Measurements from ENCODE around the gene TRPM1. TPM values are rescaled to one million over a fixed set of nuclear protein-coding genes. Genes with fewer than 3 reads are reported as not detected.

TRPM1 gene
- total RNA-seq, 2 donors from 2014 or later, result not detected

- Mint-ChIP-seq H3K9me3 (no peaks in the 10 kb centered on the region), H3K27me3 (peaks cover 3 to 14% of the 10 kb centered on the region in 2 donors), H3K4me3 (no peak overlapping the region), H3K27ac (no peak overlapping the region), H3K4me1 (ENCODE audit: low read depth in 2 of 2) (peaks cover 7 to 9% of the 10 kb centered on the region in 2 donors), H3K36me3 (no peaks in the 10 kb centered on the region)
- no peak for ATAC-seq
- DNase-seq (ENCODE audit: low spot score), result no peak
These were observed 55.9 kb downstream of the TRPM1 start for GRCh38 chr15:31045606-31046005.

DNA sequence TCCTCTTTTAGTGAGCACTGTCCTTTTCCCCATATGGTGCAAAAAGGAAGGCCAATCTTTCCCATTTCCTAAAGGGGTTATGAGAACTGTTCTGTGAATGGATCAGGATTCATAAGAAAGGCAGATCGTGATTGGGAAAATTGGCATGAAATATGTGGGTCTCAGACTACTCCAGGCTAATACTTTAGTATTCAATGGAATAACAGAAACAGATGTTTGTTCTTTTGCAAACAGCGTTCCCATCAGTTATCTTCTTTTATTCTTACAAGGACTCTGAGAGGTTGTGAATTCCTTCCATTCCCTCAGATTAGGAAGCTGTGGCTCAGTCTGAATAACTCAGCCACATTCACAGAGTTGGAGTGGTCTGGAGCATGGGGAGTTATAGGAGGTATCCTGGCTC lies 58.8 kb downstream of the TRPM1 start:
- DNase-seq (ENCODE audit: low spot score) (no peak), ATAC-seq (no peak)
- H3K9me3 Mint-ChIP-seq, result no peaks in the 10 kb centered on the region
- peaks cover 3 to 20% of the 10 kb centered on the region in 2 donors for H3K27me3 Mint-ChIP-seq
- H3K4me3 Mint-ChIP-seq, result no peak overlapping the region
- peaks cover 0 to 2% of the 10 kb centered on the region in 2 donors for H3K4me1 Mint-ChIP-seq (ENCODE audit: low read depth in 2 of 2)
- H3K36me3 Mint-ChIP-seq, result no peaks in the 10 kb centered on the region
- no peak overlapping the region for H3K27ac Mint-ChIP-seq

DNA sequence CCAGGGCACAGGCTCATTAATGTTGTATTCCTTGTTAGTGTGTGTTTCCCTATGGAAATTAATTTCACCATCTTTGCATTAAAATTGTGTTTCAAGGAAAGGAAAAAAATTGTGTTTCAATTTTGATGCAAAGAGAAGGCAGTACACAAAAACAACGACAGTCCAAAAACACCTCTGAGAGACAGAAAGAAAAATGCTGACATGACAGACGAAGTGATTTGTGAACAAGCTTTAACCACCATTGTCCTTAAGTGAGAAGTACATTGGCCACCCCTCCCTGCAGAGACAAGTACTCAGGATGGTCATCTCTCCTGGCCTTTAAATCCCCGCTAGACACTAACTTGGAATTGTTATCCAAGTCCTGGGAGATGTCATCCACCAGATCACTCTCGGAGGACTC lies 59.9 kb downstream of the TRPM1 start:
- no peak for ATAC-seq
- Mint-ChIP-seq H3K4me3 (no peak overlapping the region), H3K9me3 (no peaks in the 10 kb centered on the region), H3K4me1 (ENCODE audit: low read depth in 2 of 2) (peaks cover 0 to 2% of the 10 kb centered on the region in 2 donors), H3K36me3 (no peaks in the 10 kb centered on the region), H3K27me3 (peaks cover 3 to 20% of the 10 kb centered on the region in 2 donors), H3K27ac (no peak overlapping the region)
- DNase-seq (ENCODE audit: low spot score), result no peak

DNA sequence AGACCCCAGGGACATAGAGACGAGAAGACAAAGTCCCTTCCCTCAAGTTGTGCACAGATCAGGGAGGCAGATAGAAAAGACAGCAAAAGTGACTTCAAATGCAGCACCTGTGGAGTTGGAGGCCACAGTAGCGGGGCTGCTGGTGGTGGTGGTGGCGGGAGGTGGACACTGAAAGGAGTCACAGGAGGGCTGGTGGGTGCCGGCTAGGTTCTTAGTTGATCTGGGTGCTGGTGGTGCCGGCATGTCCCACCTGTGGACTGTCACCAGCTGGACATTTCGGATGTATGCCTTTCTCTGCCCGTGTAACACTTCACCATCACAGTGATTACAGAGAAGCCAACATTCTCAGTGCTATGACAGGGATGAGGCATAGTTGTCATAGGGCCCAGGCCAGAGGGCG lies 60.9 kb downstream of the TRPM1 start:
- DNase-seq (ENCODE audit: low spot score) (no peak), ATAC-seq (peak in 1 of 2 donors; percentile 15)
- H3K27ac Mint-ChIP-seq, result no peak overlapping the region
- H3K4me1 Mint-ChIP-seq (ENCODE audit: low read depth in 2 of 2), result no peaks in the 10 kb centered on the region
- H3K27me3 Mint-ChIP-seq, result peaks cover 3 to 20% of the 10 kb centered on the region in 2 donors
- no peaks in the 10 kb centered on the region for H3K36me3 Mint-ChIP-seq
- H3K4me3 Mint-ChIP-seq, result no peak overlapping the region
- no peaks in the 10 kb centered on the region for H3K9me3 Mint-ChIP-seq

DNA sequence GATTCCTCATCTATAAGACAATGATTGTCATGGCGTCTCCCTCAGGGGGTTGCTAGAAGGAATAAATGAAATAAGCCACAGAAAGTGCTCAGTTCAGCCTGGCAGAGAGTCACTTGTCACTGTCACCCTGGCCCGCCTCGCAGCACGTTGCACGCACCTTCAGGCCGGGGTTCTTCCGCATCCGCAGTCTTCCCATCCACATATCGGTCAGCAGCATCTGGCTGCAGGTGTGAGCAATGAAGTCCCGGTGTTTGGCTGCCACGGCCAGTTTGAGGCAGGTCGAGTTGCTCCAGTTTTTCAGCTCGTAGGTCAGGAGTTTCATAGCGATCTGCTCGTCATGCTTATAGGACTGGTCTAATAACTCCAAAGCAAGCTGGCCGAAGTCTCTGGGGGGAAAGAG lies 61.6 kb downstream of the TRPM1 start:
- Mint-ChIP-seq H3K4me1 (ENCODE audit: low read depth in 2 of 2) (no peaks in the 10 kb centered on the region), H3K27me3 (peaks cover 3 to 20% of the 10 kb centered on the region in 2 donors), H3K27ac (no peak overlapping the region), H3K9me3 (no peaks in the 10 kb centered on the region), H3K36me3 (no peaks in the 10 kb centered on the region), H3K4me3 (no peak overlapping the region)
- DNase-seq (ENCODE audit: low spot score) (no peak), ATAC-seq (no peak)

GRCh38 chr15:31037731-31038477 lies 63.6 kb downstream of the TRPM1 start:
- DNase-seq (ENCODE audit: low spot score), result no peak
- Mint-ChIP-seq H3K27me3 (peaks cover 3 to 13% of the 10 kb centered on the region in 2 donors), H3K27ac (no peak overlapping the region), H3K4me1 (ENCODE audit: low read depth in 2 of 2) (no peaks in the 10 kb centered on the region), H3K4me3 (no peak overlapping the region), H3K9me3 (no peaks in the 10 kb centered on the region), H3K36me3 (no peaks in the 10 kb centered on the region)
- no peak for ATAC-seq

GRCh38 chr15:31036783-31037182 lies 64.7 kb downstream of the TRPM1 start:
- Mint-ChIP-seq H3K36me3 (no peaks in the 10 kb centered on the region), H3K27me3 (peaks cover 0 to 6% of the 10 kb centered on the region in 2 donors), H3K27ac (no peak overlapping the region), H3K4me3 (no peak overlapping the region), H3K4me1 (ENCODE audit: low read depth in 2 of 2) (peaks cover under 1 to 2% of the 10 kb centered on the region in 2 donors), H3K9me3 (no peaks in the 10 kb centered on the region)
- ATAC-seq (no peak), DNase-seq (ENCODE audit: low spot score) (no peak)

GRCh38 chr15:31035610-31036009 lies 65.9 kb downstream of the TRPM1 start:
- H3K27me3 Mint-ChIP-seq, result peaks cover 0 to 5% of the 10 kb centered on the region in 2 donors
- H3K36me3 Mint-ChIP-seq, result no peaks in the 10 kb centered on the region
- no peak for DNase-seq (ENCODE audit: low spot score)
- H3K4me1 Mint-ChIP-seq (ENCODE audit: low read depth in 2 of 2), result peaks cover 7 to 10% of the 10 kb centered on the region in 2 donors
- H3K27ac Mint-ChIP-seq, result no peak overlapping the region
- ATAC-seq, result no peak
- no peaks in the 10 kb centered on the region for H3K9me3 Mint-ChIP-seq
- no peak overlapping the region for H3K4me3 Mint-ChIP-seq

- ATAC-seq (no peak), DNase-seq (ENCODE audit: low spot score) (no peak)
- Mint-ChIP-seq H3K4me1 (ENCODE audit: low read depth in 2 of 2) (peaks cover 7 to 10% of the 10 kb centered on the region in 2 donors), H3K9me3 (no peaks in the 10 kb centered on the region), H3K27me3 (peaks cover 1% of the 10 kb centered on the region in 2 donors), H3K4me3 (no peak overlapping the region), H3K27ac (no peak overlapping the region), H3K36me3 (no peaks in the 10 kb centered on the region)
These were observed 67.4 kb downstream of the TRPM1 start for GRCh38 chr15:31034152-31034551.

DNA sequence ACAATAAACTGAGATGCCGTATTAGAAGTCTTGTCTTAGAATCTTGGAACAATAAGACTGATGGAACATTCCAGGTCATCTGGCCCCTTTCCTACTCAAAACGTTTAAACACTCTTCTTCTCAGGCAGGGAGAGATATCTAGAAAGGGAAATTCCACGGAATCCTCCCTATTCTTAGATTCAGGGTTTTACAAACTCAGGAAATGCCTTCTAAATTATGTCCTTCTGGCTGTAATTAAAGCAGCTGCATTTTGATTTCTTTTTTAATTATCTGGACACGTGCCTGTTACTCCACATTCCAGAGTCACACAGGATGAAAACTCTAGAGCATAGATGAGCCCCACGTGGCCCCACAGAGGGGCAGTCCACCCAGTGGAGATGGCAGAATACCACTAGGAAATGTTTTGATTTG lies 68.6 kb downstream of the TRPM1 start:
- H3K4me1 Mint-ChIP-seq (ENCODE audit: low read depth in 2 of 2), result peaks cover 7 to 12% of the 10 kb centered on the region in 2 donors
- H3K27me3 Mint-ChIP-seq, result peaks cover 2 to 5% of the 10 kb centered on the region in 2 donors
- H3K4me3 Mint-ChIP-seq, result no peak overlapping the region
- ATAC-seq (no peak), DNase-seq (ENCODE audit: low spot score) (no peak)
- H3K9me3 Mint-ChIP-seq, result no peaks in the 10 kb centered on the region
- no peak overlapping the region for H3K27ac Mint-ChIP-seq
- no peaks in the 10 kb centered on the region for H3K36me3 Mint-ChIP-seq

GRCh38 chr15:31031471-31032067 lies 70.0 kb downstream of the TRPM1 start:
- DNase-seq (ENCODE audit: low spot score), result no peak
- H3K9me3 Mint-ChIP-seq, result no peaks in the 10 kb centered on the region
- peak; percentile 84 to 92 for ATAC-seq
- peak overlapping the region in 1 of 2 donors; percentile 81 for H3K27ac Mint-ChIP-seq
- peaks cover 7 to 12% of the 10 kb centered on the region in 2 donors for H3K4me1 Mint-ChIP-seq (ENCODE audit: low read depth in 2 of 2)
- H3K27me3 Mint-ChIP-seq, result peaks cover 2 to 5% of the 10 kb centered on the region in 2 donors
- H3K36me3 Mint-ChIP-seq, result no peaks in the 10 kb centered on the region
- H3K4me3 Mint-ChIP-seq, result no peak overlapping the region

DNA sequence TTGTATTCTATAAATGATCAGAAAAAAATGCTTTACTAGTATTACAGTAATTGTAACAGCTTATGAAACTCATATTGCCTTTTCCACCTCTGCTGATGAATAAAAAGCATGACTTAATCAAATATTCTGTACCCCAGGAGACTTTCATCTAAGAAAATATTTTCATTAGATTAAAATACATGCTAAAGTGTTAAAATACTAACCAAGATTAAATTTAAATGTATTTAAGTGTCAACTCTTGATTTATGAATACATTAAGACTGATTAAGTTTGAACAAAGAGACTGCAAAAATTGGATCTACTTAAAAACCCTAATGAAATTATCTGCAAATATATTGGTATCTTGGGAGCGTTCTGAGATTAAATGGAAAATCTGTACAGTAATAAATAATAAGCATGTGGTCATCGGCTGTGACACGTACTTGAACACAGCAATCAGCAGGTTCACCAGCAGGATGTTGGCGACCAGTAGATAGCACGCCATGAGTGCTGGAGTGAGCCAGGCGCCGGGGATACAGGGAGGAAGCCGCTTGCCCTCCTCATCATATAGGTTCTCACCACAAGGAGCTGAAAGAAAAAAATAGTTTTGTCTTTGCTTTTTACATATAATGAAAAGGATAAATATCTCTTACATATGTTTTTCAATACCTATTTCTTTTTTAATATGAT lies 73.5 kb downstream of the TRPM1 start:
- Mint-ChIP-seq H3K27me3 (peaks cover 5% of the 10 kb centered on the region in 2 donors), H3K27ac (no peak overlapping the region), H3K9me3 (no peaks in the 10 kb centered on the region)

GRCh38 chr15:31025996-31026395 lies 75.5 kb downstream of the TRPM1 start:
- H3K4me1 Mint-ChIP-seq (ENCODE audit: low read depth in 2 of 2), result peaks cover 5 to 12% of the 10 kb centered on the region in 2 donors
- DNase-seq (ENCODE audit: low spot score) (no peak), ATAC-seq (no peak)
- H3K4me3 Mint-ChIP-seq, result no peak overlapping the region
- no peaks in the 10 kb centered on the region for H3K36me3 Mint-ChIP-seq
- H3K27me3 Mint-ChIP-seq, result peaks cover 5 to 6% of the 10 kb centered on the region in 2 donors
- no peak overlapping the region for H3K27ac Mint-ChIP-seq
- H3K9me3 Mint-ChIP-seq, result no peaks in the 10 kb centered on the region

More for the DNA sequence above, 73.5 kb downstream of the TRPM1 start:
- Mint-ChIP-seq H3K4me3 (no peak overlapping the region), H3K4me1 (ENCODE audit: low read depth in 2 of 2) (peaks cover 9 to 19% of the 10 kb centered on the region in 2 donors), H3K36me3 (no peaks in the 10 kb centered on the region)
- DNase-seq (ENCODE audit: low spot score) (no peak), ATAC-seq (no peak)

DNA sequence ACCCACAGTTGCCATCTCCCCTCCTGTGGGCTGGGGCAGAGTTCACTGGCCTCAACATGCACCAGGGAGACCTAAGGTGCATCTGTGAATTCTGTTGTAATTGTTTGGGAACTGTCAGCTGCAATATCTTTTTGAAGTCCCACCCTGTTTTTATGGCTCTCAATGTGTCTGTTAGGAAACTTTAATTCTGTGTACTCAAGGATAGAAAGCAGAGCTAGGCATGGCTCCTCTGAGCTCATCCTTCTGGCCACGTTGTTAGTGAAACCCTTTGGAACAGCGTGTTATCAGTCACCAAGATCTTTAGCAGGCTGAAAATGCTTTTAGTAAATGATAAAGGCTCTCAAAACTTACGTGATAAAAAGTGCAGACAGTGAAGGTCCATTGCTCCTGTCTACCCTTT lies 76.5 kb downstream of the TRPM1 start:
- ATAC-seq (no peak), DNase-seq (ENCODE audit: low spot score) (no peak)
- H3K4me1 Mint-ChIP-seq (ENCODE audit: low read depth in 2 of 2), result peaks cover 5 to 12% of the 10 kb centered on the region in 2 donors
- H3K36me3 Mint-ChIP-seq, result no peaks in the 10 kb centered on the region
- no peaks in the 10 kb centered on the region for H3K9me3 Mint-ChIP-seq
- no peak overlapping the region for H3K4me3 Mint-ChIP-seq
- peaks cover 5 to 6% of the 10 kb centered on the region in 2 donors for H3K27me3 Mint-ChIP-seq
- no peak overlapping the region for H3K27ac Mint-ChIP-seq
